Fibroblast of villous mesenchyme (primary cell): ENCODE measurements around the gene STXBP6. TPM values are rescaled to one million over a fixed set of nuclear protein-coding genes. Genes with fewer than 3 reads are reported as not detected.

Source experiments
- DNase-seq: peaks from one replicate; pipeline ENCODE4 v3.0.0-alpha.2; 2010; ENCODE audit warnings: low read depth
- H3K4me3 ChIP-seq: 2 replicates; pipeline ENCODE4 v1.5.1; 2011; ENCODE audit warnings: low read depth, mild to moderate bottlenecking, low read length
- CTCF ChIP-seq: IDR thresholded peaks from 2 replicates; pipeline ENCODE4 v1.5.1; 2012; ENCODE audit warnings: low read depth, mild to moderate bottlenecking, low read length; ENCODE audit not compliant: insufficient read depth
- total RNA-seq: library from RNA; depleted of rRNA; stranded (reverse); fragments of >200 nt; gene quantifications from 2 replicates; pipeline ENCODE4 v1.2.3, GENCODE V29; 2012

Gene STXBP6
- total RNA-seq, 1 donor = 4.7 TPM

- DNase-seq = no peak
- no peak for TF ChIP-seq CTCF
- H3K4me3 ChIP-seq = no peak overlapping the region
Observed at GRCh38 chr14:24908592-24909236, 141.2 kb downstream of the STXBP6 start.

- H3K4me3 ChIP-seq = no peak overlapping the region
- no peak for TF ChIP-seq CTCF
- no peak for DNase-seq
Observed at GRCh38 chr14:24904533-24904932, 145.4 kb downstream of the STXBP6 start.

GRCh38 chr14:24903337-24903736 is 146.6 kb downstream of the STXBP6 start:
- H3K4me3 ChIP-seq = no peak overlapping the region
- TF ChIP-seq CTCF = no peak
- peak; percentile 70 for DNase-seq

- H3K4me3 ChIP-seq = no peak overlapping the region
- DNase-seq = peak; percentile 69
- no peak for TF ChIP-seq CTCF
Observed at GRCh38 chr14:24900269-24901100, 149.5 kb downstream of the STXBP6 start.

- no peak for TF ChIP-seq CTCF
- H3K4me3 ChIP-seq = no peak overlapping the region
- DNase-seq = no peak
Observed at GRCh38 chr14:24897793-24898192, 152.2 kb downstream of the STXBP6 start.

GRCh38 chr14:24895622-24896021 is 154.3 kb downstream of the STXBP6 start:
- H3K4me3 ChIP-seq = no peak overlapping the region
- TF ChIP-seq CTCF = no peak
- DNase-seq = no peak
